Neural progenitor cell (in vitro differentiated cells): Measurements from ENCODE around the gene STOML2.

Experiments used
- EZH2 ChIP-seq: fragments of 200-600 bp; sonication (generic); IDR thresholded peaks from 2 replicates; pipeline ENCODE4 v1.6.1; 2017; ENCODE audit warnings: antibody characterized with exemption, mild to moderate bottlenecking, moderate library complexity
- EZH2phosphoT487 ChIP-seq: fragments of 200-600 bp; sonication (generic); IDR thresholded peaks from 2 replicates; pipeline ENCODE4 v1.6.1; 2017; ENCODE audit warnings: antibody characterized with exemption
- TF ChIP-seq, protein P1 (sequence below): fragments of 200-600 bp; sonication (generic); IDR thresholded peaks from 2 replicates; pipeline ENCODE4 v1.5.1; 2017; ENCODE audit warnings: antibody characterized with exemption, mild to moderate bottlenecking

DNA sequence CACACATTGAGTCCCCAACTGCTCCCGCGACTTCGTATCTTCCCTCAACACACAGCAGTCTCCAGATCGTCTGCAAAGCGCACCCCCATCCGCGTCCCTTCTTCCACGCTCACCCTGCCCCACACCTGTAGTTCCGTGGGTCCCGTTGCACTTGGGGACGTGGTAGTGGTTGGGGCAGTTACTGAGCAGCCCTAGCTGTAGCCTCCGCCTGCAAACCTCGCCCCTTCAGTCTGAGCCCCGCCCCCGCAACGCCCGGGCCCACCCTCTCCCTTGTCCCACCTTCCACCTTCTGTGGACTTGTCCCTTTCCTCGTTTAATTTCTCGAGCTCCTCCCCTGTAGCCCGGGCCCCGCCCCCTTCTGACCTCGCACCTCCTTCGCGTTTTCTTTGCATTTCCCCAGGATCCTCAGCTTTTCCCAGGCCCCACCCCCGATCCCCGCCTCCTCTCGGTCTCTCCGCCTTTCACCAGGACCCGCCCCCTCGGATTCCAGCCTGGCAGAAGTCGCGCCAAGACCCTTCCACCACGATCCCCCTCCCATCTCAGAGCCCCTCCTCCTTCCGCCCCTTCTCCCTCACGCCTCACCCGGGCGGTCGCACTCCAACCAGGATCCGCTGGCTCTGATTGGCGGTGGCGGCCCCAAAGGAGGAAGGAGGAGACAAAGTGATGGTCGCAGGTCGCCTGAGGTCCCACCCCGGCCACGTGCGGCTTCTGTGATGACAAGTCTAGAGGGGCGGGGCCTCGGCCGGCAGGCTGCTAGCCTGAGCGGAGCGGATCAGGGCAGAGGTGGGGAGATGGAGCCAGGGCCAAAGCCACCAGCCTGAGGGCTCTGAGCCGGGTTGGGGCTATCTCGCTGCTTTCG, 13.0 kb upstream of the STOML2 start, which contains the start of gene ATOSB:
- TF ChIP-seq, protein P1, sequence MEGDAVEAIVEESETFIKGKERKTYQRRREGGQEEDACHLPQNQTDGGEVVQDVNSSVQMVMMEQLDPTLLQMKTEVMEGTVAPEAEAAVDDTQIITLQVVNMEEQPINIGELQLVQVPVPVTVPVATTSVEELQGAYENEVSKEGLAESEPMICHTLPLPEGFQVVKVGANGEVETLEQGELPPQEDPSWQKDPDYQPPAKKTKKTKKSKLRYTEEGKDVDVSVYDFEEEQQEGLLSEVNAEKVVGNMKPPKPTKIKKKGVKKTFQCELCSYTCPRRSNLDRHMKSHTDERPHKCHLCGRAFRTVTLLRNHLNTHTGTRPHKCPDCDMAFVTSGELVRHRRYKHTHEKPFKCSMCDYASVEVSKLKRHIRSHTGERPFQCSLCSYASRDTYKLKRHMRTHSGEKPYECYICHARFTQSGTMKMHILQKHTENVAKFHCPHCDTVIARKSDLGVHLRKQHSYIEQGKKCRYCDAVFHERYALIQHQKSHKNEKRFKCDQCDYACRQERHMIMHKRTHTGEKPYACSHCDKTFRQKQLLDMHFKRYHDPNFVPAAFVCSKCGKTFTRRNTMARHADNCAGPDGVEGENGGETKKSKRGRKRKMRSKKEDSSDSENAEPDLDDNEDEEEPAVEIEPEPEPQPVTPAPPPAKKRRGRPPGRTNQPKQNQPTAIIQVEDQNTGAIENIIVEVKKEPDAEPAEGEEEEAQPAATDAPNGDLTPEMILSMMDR, result no peak
- TF ChIP-seq EZH2, result no peak
- TF ChIP-seq EZH2phosphoT487, result no peak
